ENCODE measurements around the gene ZCCHC12. TPM values are rescaled to one million over a fixed set of nuclear protein-coding genes. Genes with fewer than 3 reads are reported as not detected.
A peak's percentile ranks its signal among the peaks of the same experiment; 100 is the strongest.
"Not testable (repeated sequence)": the region's sequence is repeated elsewhere in the genome, so short reads cannot be mapped to it uniquely, and the experiment has no call there.

The ZCCHC12 gene
- total RNA-seq (2014; rRNA removed; shearing (Covaris generic)), result not detected in 2 replicates
- 0.10 TPM in 1 of 2 replicates, not detected in the other for polyA plus RNA-seq (2015; cell fraction: cytosol; rRNA removed)
- polyA plus RNA-seq (2015; cell fraction: nucleus; rRNA removed), result not detected in 2 replicates

DNA sequence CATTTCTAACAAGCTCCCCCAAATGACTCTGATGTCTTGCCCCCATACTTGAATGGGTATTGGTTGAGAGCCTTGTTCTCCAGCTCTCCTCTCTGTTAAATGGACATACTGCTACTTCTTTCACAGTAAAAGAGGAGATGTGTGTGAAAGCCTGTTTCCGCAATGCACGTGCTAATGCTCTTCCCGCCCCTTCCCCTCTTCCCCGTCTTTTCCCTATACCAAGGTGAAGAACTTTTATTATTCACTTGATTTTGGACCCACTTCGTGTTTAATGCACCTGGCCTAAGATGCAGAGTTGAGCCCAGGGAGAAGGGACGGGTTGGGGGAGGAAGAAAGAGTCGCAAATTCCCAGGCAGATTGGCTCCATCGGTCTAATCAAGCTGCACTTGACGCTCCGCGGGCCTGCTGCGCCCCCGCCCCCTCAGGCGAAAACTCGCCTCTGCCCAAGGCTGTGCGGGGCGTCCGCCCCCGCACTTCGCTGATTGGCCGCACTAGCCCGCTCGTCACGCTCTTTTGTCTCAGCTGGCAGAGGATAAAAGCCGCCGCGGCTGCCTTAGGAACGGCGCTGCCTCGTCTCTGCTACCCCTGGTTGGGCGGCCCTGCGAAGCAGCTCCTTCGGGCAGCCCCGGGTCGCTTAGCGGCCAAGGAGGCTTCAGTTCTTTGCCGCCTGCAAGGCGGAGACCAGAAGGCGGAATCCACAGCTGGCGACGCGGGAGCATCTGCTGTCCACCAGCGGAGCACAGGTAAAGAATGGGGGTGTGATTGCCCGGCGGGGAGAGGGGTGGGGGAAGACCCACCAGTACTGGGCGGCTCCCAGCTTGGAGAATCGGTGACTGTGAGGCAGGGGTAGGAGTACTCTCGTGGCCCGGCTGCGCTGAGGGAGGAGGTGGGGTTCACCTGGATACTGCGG, at the start of gene ZCCHC12:
ZCCHC12 (plus strand) TSS at position 562 of the 910 bp plus-strand sequence. CDS start 1,421 bp downstream, outside the sequence.
- in situ Hi-C loops (cut with HindIII; ENCODE audit: low pct_unique_long_range_greater_than_20kb, low sequenced_read_pairs), result no loop called here
- no peak for DNase-seq (ENCODE audit: low read depth, low spot score)

DNA sequence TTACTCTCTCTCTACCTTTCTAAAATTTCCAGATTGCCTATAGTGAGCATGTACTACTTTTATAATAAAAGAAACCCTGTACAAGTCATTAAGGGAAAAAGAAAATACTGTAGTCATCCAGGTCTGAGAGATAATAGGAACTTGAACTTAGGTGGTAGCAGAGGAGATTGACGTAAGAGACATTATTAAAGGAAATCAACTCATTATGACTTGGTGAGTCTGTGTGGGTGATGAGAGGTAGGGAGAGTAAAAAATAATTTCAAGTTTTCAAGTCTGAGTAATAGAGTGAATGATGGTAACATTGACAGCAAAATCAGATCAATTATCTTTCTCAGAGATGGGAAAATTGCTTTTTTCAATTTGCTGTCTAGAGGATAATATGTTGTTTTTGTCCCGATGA, 44.0 kb upstream of the ZCCHC12 start:
- in situ Hi-C loops (cut with HindIII; ENCODE audit: low pct_unique_long_range_greater_than_20kb, low sequenced_read_pairs), result no loop called here
- DNase-seq (ENCODE audit: low read depth, low spot score), result no peak

DNA sequence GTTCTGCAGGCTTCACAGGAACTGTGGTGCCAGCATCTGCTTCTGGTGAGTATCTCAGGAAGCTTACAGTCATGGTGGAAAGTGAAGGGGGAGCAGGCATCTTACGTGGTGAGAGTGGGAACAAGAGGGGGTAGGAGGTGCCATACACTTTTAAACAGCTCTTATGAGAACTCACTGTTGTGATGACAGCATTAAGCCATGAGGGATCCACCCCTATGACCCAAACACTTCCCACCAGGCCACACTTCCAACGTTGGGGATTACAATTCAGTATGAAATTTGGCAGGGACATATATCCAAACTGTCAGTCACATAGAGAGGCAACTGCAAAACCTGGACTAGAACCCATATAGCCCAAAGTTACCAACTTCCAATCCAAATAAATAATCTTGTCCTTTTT, 43.1 kb upstream of the ZCCHC12 start:
- no peak for DNase-seq (ENCODE audit: low read depth, low spot score)
- in situ Hi-C loops (cut with HindIII; ENCODE audit: low pct_unique_long_range_greater_than_20kb, low sequenced_read_pairs), result no loop called here

DNA sequence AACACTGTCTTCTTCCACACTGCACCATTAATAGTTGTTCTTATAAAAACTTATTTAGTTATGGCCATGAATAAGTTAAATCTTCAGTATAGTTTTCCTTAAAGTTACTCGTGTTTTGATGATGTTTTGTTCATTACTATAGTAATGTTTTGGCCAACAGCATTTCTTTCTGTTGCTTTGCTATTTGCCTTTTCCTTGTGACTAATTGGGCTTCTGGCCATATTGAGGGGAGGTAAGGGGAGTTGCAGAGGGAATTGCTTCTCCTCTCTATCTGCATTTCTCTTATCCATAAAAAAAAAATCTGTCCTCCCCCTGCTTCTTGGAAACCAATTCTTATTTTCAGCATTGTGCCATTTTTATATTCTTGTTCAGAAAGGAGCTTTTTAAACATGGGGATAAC, 42.7 kb upstream of the ZCCHC12 start:
- DNase-seq (ENCODE audit: low read depth, low spot score), result no peak
- in situ Hi-C loops (cut with HindIII; ENCODE audit: low pct_unique_long_range_greater_than_20kb, low sequenced_read_pairs), result no loop called here

DNA sequence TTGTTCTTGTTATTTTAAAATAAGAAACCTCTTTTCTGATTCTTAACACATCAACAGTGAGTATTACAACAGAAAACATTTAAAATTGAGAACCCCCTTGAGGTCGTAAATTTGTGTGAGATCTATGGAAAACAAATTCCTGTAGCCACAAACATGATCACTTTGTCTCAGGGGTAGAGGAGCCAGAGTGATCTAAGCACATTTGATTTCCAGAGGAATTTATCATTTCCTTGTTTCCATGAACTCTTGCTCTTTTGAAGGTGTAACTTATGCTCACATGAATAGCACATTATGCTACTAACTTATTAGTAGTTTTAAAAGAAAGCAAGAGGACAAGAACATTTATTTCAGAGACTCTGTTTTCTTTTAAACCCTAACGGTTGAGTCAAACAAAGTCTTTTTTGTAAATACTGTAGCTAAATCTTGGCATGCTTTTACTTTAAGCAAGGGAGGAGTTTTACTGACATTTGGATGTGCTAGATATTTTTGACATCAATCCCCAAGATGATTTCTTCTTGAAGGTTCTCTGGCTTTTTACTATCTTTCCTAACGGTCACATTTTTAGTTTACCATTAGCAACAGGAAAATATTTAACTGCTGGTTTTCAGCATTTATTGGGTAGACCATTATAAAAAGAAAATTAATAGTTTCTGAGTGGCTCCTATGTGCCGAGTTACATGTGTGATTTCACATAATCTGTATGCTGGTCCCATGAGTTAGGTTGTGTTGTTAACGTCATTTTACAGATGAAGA, 27.9 kb upstream of the ZCCHC12 start:
- no peak for DNase-seq (ENCODE audit: low read depth, low spot score)
- in situ Hi-C loops (cut with HindIII; ENCODE audit: low pct_unique_long_range_greater_than_20kb, low sequenced_read_pairs), result no loop called here

DNA sequence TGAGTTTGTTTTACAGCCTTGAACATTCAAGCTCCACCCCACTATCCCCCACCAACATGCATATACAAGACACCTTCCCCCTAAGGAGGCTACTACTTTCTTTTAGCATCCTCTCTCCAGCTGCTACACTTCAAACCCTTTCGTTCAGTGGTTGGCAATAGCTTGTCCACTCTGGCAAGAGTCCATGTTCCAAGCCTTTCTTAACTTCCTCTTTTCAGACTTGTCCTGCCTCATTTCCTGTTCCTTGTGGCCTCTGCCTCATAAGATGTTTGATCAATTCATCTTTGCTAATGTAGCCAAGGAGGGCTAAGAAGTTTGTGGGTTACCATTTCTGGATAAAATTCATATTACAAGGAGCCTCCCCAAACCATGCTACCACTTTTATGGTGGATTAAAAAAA, 20.8 kb upstream of the ZCCHC12 start:
- in situ Hi-C loops (cut with HindIII; ENCODE audit: low pct_unique_long_range_greater_than_20kb, low sequenced_read_pairs), result no loop called here
- no peak for DNase-seq (ENCODE audit: low read depth, low spot score)

DNA sequence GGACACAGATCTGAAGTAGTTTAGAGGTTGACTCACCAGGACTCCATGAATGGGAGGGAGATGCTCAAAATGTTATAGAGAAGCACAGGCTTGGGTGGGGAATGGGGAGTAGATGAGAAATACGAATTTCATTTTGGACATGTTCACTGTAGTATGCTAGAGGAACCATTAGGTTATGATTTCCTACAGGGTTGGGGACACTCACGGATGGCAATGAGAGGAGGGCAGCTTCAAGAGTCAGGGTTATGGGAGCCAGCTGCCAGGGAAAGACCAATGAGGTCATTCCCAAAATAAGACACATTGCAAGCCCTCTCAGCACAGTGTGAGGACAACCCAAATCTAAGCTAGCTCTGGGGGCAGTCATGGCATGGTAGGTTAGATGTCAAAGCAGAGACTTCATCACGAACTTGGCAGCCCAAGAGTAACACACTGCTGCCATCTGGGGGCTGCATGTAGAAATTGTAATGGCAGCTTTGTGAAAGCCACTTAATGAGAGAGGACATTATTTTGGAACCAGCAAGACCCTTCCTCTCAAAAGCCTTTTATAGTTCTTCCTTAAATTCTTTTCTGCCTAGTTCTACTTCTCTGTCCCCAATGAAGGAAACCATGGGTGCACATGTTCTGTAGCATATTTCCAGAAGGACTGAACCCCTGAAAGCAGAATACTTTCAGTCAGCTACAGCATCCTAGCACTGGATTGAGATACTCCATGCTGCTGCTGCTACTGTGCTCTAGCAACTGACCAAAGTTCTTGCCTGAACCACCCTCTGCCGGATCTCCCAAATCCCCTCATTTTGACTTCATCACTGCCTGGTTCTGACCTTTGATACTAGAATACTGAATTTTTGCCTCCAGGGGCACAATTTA, 16.2 kb upstream of the ZCCHC12 start:
- in situ Hi-C loops (cut with HindIII; ENCODE audit: low pct_unique_long_range_greater_than_20kb, low sequenced_read_pairs), result no loop called here
- peak; percentile 65 for DNase-seq (ENCODE audit: low read depth, low spot score)

DNA sequence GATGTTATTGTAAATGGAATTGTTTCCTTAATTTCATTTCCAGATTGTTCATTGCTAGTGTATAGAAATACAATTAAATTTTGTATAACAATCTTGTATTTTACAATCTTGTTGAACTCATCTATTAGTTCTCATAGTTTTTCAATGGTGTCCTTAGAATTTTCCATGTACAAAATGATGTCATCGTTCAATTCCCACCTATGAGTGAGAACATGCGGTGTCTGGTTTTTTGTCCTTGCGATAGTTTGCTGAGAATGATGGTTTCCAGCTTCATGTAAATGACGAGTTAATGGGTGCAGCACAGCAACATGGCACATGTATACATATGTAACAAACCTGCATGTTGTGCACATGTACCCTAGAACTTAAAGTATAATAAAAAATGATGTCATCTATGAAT, 6.4 kb upstream of the ZCCHC12 start:
- in situ Hi-C loops (cut with HindIII; ENCODE audit: low pct_unique_long_range_greater_than_20kb, low sequenced_read_pairs); DNase-seq (ENCODE audit: low read depth, low spot score): not testable (repeated sequence)

DNA sequence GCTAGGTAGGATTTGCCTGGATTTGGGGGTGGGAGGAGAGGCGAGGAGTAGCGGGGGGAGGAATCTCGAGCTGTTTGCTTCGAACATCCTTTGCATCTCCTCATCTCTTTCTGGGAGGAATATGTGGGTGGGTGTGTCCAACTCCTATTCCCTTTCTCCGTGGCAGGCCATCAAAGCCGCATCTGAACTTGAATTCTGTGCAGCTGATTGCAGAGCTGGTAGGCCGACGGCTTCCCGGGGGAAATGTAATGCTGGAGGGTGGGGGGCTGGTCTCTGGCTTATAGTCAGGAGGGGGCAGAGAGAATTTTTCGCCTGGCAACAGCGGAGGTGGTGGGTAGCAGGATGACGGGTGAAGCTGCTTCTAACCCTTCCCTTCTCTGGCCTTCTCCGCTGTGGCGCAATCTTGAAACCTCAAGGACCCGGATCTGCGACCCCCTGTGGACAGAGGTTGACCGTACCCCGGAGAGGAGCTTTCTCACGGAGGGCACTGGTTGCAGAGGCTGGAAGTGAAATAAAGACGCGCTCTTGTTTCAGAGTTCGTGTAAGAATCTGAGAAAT, 628 bp downstream of the ZCCHC12 start:
- no peak for DNase-seq (ENCODE audit: low read depth, low spot score)
- in situ Hi-C loops (cut with HindIII; ENCODE audit: low pct_unique_long_range_greater_than_20kb, low sequenced_read_pairs), result no loop called here

DNA sequence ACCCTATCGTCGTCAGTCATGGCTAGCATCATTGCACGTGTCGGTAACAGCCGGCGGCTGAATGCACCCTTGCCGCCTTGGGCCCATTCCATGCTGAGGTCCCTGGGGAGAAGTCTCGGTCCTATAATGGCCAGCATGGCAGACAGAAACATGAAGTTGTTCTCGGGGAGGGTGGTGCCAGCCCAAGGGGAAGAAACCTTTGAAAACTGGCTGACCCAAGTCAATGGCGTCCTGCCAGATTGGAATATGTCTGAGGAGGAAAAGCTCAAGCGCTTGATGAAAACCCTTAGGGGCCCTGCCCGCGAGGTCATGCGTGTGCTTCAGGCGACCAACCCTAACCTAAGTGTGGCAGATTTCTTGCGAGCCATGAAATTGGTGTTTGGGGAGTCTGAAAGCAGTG, 1.6 kb downstream of the ZCCHC12 start:
- no peak for DNase-seq (ENCODE audit: low read depth, low spot score)
- in situ Hi-C loops (cut with HindIII; ENCODE audit: low pct_unique_long_range_greater_than_20kb, low sequenced_read_pairs), result no loop called here

DNA sequence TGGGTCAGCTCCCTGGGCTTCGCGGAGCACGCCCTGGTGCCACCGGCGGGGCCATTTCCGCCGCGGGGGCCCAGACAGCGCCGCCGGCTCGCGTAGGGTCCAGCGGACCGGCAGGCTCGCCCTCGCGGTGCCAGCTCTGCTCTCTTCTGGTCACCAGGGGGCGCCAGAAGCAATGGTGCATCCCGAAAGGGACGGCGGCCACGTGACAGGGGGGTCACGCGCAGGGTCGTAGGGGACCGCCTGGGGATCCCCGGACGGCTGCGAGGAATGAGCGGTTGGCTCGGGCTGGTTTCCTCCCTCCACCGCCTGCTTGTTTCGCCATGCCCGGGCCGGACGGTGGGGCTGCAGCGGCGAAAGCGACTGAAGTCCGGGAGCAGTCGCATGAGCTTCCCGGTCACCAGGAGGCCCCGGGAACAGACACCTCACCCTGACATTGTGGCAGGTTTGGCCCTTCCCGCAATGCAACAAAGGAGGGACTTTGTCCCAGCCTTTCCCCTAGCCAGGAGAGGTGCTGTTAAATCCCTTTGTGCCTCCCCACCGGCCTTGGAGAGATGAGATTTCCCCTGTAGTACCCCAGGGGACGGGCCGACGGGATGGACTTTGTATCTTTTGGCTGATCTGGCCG, 15.8 kb downstream of the ZCCHC12 start:
- peak; percentile 68 for DNase-seq (ENCODE audit: low read depth, low spot score)
- in situ Hi-C loops (cut with HindIII; ENCODE audit: low pct_unique_long_range_greater_than_20kb, low sequenced_read_pairs), result no loop called here

DNA sequence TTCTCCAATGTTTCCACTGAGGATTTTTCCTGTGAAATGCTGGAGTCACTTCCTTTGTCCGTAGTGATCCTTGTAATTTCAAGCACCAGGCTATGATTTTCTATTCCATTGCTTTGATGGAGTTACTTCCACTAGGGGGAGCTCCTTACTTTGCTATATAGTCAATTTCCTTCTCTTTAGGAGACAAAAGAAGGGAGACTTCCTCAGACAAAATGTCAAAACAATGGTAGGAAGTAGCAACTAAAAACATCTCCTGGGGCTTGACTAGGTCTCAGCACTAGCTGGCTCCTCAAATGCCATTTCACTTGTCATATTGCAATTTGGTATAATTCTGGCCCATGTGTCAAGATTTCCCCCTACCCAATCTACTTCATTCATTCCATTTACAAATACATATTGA, 24.1 kb downstream of the ZCCHC12 start:
- in situ Hi-C loops (cut with HindIII; ENCODE audit: low pct_unique_long_range_greater_than_20kb, low sequenced_read_pairs), result no loop called here
- peak; percentile 71 for DNase-seq (ENCODE audit: low read depth, low spot score)

DNA sequence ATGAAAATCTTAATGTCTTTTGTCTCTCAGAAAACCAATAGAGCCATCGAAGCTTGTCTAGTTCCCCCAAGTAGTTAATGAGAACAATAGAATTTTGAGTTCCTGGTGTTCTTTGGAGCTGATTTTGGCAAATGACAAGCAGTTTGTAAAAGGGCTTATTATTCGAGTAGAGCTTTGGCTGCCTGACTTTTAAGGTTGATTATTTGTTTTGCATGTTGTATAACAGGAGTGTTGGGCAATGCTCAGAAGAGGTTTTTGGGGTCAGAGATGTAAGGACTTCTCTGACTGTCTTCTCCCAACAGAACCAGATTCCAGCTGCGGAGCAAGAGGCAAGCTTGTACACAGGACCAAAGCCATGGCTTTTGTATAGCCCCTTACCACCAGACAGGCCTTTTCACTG, 30.0 kb downstream of the ZCCHC12 start:
- in situ Hi-C loops (cut with HindIII; ENCODE audit: low pct_unique_long_range_greater_than_20kb, low sequenced_read_pairs), result no loop called here
- no peak for DNase-seq (ENCODE audit: low read depth, low spot score)

DNA sequence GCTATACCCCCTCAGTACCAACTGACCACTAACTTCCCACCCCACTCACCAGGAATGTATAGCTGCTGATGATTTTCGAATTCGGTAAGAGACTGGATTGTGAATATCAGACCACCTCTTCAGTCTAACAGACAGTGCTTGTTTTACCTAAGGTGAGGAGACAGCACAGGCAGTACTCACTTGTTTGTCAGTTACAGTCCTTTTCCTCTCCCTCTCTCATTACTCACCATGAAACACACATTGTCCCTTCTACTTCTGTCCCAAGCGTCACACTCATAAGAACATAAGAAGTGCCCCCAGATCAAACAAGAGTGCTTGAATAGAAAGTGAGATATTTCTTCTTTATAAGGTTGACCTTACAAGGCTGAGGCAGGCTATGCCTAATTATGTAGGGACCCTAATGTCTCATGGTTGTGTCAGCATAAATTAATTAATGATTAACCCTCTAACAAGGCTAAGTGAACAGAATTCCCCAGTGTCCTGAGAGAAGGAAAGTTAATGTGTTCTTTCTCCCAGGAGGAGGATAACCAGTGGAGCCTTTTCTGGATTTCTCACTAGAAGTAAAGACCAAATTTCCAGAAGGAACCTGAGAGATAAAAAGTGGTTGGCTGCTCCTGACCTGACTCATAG, 32.2 kb downstream of the ZCCHC12 start:
- DNase-seq (ENCODE audit: low read depth, low spot score), result no peak
- in situ Hi-C loops (cut with HindIII; ENCODE audit: low pct_unique_long_range_greater_than_20kb, low sequenced_read_pairs), result no loop called here

DNA sequence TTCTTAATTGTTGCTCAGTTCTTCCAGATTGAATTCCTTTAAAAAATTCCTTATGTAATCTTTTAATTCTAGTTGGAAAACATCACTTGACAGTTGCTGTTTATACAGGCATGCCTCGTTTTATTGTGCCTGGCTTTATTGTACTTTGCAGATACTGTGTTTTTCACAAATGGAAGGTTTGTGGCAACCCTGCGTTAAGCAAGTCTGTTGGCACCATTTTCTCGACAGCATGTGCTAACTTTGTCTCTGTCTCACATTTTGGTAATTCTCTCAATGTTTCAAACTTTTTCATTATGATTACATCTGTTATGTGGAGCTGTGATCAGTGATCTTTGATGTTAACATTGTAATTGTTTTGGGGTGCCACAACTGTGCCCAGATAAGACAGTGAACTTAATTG, 33.4 kb downstream of the ZCCHC12 start:
- in situ Hi-C loops (cut with HindIII; ENCODE audit: low pct_unique_long_range_greater_than_20kb, low sequenced_read_pairs), result no loop called here
- DNase-seq (ENCODE audit: low read depth, low spot score), result no peak

DNA sequence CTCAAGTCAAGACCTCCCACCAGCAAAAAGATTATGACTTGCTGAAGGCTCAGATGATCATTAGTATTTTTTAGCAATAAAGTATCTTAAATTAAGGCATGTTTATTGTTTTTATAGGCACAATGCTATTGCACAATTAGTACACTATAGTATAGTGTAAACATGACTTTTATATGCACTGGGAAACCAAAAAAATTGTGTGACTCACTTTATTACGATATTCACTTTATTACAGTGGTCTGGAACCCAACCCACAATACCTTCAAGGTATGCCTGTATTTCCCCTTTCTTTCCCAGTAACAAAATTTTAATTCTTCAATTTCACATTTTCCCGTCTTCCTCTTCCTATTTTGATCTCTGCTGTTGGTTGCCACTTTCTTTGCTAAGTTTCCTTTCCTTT, 37.7 kb downstream of the ZCCHC12 start:
- no peak for DNase-seq (ENCODE audit: low read depth, low spot score)
- in situ Hi-C loops (cut with HindIII; ENCODE audit: low pct_unique_long_range_greater_than_20kb, low sequenced_read_pairs), result no loop called here

DNA sequence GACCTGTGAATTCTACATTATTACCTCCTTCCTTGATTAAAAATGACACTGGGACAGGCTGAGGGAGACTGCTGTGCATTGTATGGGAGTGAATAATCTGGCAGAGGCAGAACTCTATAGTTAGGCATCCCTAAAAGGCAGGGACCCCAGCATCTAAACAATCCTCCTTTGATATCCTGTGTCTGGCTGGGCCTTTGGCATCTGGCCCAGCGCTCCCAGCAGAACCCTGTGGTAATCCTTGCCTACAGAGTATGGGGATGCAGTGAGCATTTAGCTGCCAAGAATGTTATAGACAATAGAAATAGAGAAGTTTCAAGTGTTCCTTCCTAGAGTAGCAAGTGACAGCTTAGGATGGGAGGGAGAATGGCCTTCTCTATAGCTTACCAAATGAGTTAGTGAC, 38.5 kb downstream of the ZCCHC12 start:
- no peak for DNase-seq (ENCODE audit: low read depth, low spot score)
- in situ Hi-C loops (cut with HindIII; ENCODE audit: low pct_unique_long_range_greater_than_20kb, low sequenced_read_pairs), result no loop called here

Measured in SK-MEL-5 (cell line).